NT2/D1 (cell line): ENCODE measurements around the gene RBMS3.

Experiments used
- DNase-seq: peaks from one replicate; pipeline ENCODE4 v3.0.0-alpha.2; 2011; ENCODE audit warnings: low read depth, low spot score
- H3K27me3 ChIP-seq: 2 replicates; pipeline ENCODE4 v1.6.0; 2011; ENCODE audit warnings: mild to moderate bottlenecking; ENCODE audit not compliant: insufficient read length, insufficient read depth
- H3K36me3 ChIP-seq: 2 replicates; pipeline ENCODE4 v1.6.1; 2011; ENCODE audit warnings: mild to moderate bottlenecking, low read length, mixed read lengths; ENCODE audit not compliant: insufficient read depth, insufficient read length
- H3K4me1 ChIP-seq: 2 replicates; pipeline ENCODE4 v1.5.1; 2011; ENCODE audit not compliant: insufficient read depth, insufficient read length
- H3K4me3 ChIP-seq: 2 replicates; pipeline ENCODE4 v1.5.1; 2011; ENCODE audit warnings: low read depth; ENCODE audit not compliant: insufficient read length
- H3K9ac ChIP-seq: 2 replicates; pipeline ENCODE4 v1.6.0; 2011; ENCODE audit warnings: low read depth; ENCODE audit not compliant: insufficient read length
- H3K9me3 ChIP-seq: 2 replicates; pipeline ENCODE4 v1.5.1; 2011; ENCODE audit warnings: mild to moderate bottlenecking, low read length; ENCODE audit not compliant: insufficient read depth
- SUZ12 ChIP-seq: IDR thresholded peaks from 2 replicates; pipeline ENCODE4 v1.6.1; 2011; ENCODE audit not compliant: insufficient read length, insufficient read depth; ENCODE audit errors: extremely low read depth
- YY1 ChIP-seq: IDR thresholded peaks from 2 replicates; pipeline ENCODE4 v1.6.1; 2011; ENCODE audit not compliant: insufficient read length, insufficient read depth
- ZNF274 ChIP-seq: IDR thresholded peaks from 2 replicates; pipeline ENCODE4 v1.6.1; 2011; ENCODE audit warnings: mild to moderate bottlenecking, low read depth, low read length

Gene RBMS3

GRCh38 chr3:29486917-29487316, 206.0 kb downstream of the RBMS3 start:
- no peaks in the 10 kb centered on the region for H3K9me3 ChIP-seq
- no peak overlapping the region for H3K4me3 ChIP-seq
- no peaks in the 10 kb centered on the region for H3K36me3 ChIP-seq
- TF ChIP-seq SUZ12, result no peak
- no peak for TF ChIP-seq YY1
- no peak for TF ChIP-seq ZNF274
- no peaks in the 10 kb centered on the region for H3K27me3 ChIP-seq
- no peaks in the 10 kb centered on the region for H3K4me1 ChIP-seq
- DNase-seq, result no peak
- no peak overlapping the region for H3K9ac ChIP-seq

GRCh38 chr3:29488922-29489321, 208.1 kb downstream of the RBMS3 start:
- Histone ChIP-seq H3K4me3 (no peak overlapping the region), H3K36me3 (no peaks in the 10 kb centered on the region), H3K9ac (no peak overlapping the region), H3K27me3 (no peaks in the 10 kb centered on the region), H3K4me1 (no peaks in the 10 kb centered on the region), H3K9me3 (no peaks in the 10 kb centered on the region)
- DNase-seq, result no peak
- TF ChIP-seq YY1 (no peak), ZNF274 (no peak), SUZ12 (no peak)

- Histone ChIP-seq H3K9me3 (no peaks in the 10 kb centered on the region), H3K4me1 (no peaks in the 10 kb centered on the region), H3K27me3 (no peaks in the 10 kb centered on the region), H3K4me3 (no peak overlapping the region), H3K9ac (no peak overlapping the region), H3K36me3 (no peaks in the 10 kb centered on the region)
- no peak for TF ChIP-seq SUZ12
- TF ChIP-seq ZNF274, result no peak
- TF ChIP-seq YY1, result no peak
- DNase-seq, result no peak
Observed at GRCh38 chr3:29493109-29493508, 212.2 kb downstream of the RBMS3 start.

- no peak overlapping the region for H3K4me3 ChIP-seq
- TF ChIP-seq YY1 (no peak), SUZ12 (no peak), ZNF274 (no peak)
- no peaks in the 10 kb centered on the region for H3K4me1 ChIP-seq
- H3K9ac ChIP-seq, result no peak overlapping the region
- no peaks in the 10 kb centered on the region for H3K27me3 ChIP-seq
- H3K9me3 ChIP-seq, result no peaks in the 10 kb centered on the region
- DNase-seq, result no peak
- H3K36me3 ChIP-seq, result no peaks in the 10 kb centered on the region
Observed at GRCh38 chr3:29494305-29495036, 213.6 kb downstream of the RBMS3 start.

- no peak overlapping the region for H3K9ac ChIP-seq
- TF ChIP-seq SUZ12 (no peak), YY1 (no peak), ZNF274 (no peak)
- no peak for DNase-seq
- no peaks in the 10 kb centered on the region for H3K9me3 ChIP-seq
- H3K36me3 ChIP-seq, result no peaks in the 10 kb centered on the region
- H3K27me3 ChIP-seq, result no peaks in the 10 kb centered on the region
- no peaks in the 10 kb centered on the region for H3K4me1 ChIP-seq
- no peak overlapping the region for H3K4me3 ChIP-seq
Observed at GRCh38 chr3:29497282-29497681, 216.4 kb downstream of the RBMS3 start.

- TF ChIP-seq YY1 (no peak), ZNF274 (no peak), SUZ12 (no peak)
- Histone ChIP-seq H3K4me1 (no peaks in the 10 kb centered on the region), H3K27me3 (no peaks in the 10 kb centered on the region), H3K4me3 (no peak overlapping the region), H3K9me3 (no peaks in the 10 kb centered on the region), H3K9ac (no peak overlapping the region), H3K36me3 (no peaks in the 10 kb centered on the region)
- DNase-seq, result no peak
Observed at GRCh38 chr3:29502771-29503170, 221.9 kb downstream of the RBMS3 start.

- H3K36me3 ChIP-seq, result no peaks in the 10 kb centered on the region
- TF ChIP-seq SUZ12 (no peak), ZNF274 (no peak), YY1 (no peak)
- H3K4me1 ChIP-seq, result no peaks in the 10 kb centered on the region
- DNase-seq, result no peak
- no peaks in the 10 kb centered on the region for H3K27me3 ChIP-seq
- H3K9ac ChIP-seq, result no peak overlapping the region
- no peak overlapping the region for H3K4me3 ChIP-seq
- no peaks in the 10 kb centered on the region for H3K9me3 ChIP-seq
Observed at GRCh38 chr3:29503314-29503713, 222.4 kb downstream of the RBMS3 start.

GRCh38 chr3:29503958-29504357, 223.1 kb downstream of the RBMS3 start:
- no peaks in the 10 kb centered on the region for H3K4me1 ChIP-seq
- H3K9ac ChIP-seq, result no peak overlapping the region
- DNase-seq, result no peak
- H3K27me3 ChIP-seq, result no peaks in the 10 kb centered on the region
- H3K36me3 ChIP-seq, result no peaks in the 10 kb centered on the region
- no peaks in the 10 kb centered on the region for H3K9me3 ChIP-seq
- no peak overlapping the region for H3K4me3 ChIP-seq
- TF ChIP-seq ZNF274 (no peak), YY1 (no peak), SUZ12 (no peak)
